ENCODE measurements around the gene LRP1B.
A peak's percentile ranks its signal among the peaks of the same experiment; 100 is the strongest.
"Not testable (repeated sequence)": the region's sequence is repeated elsewhere in the genome, so short reads cannot be mapped to it uniquely, and the experiment has no call there.

Gene LRP1B

GRCh38 chr2:140311905-140312304 is 1818.9 kb downstream of the LRP1B start:
- in situ Hi-C loops (cut with HindIII; ENCODE audit: low pct_unique_long_range_greater_than_20kb, low sequenced_read_pairs): no loop called here
- TF ChIP-seq JUND (IDR thresholded peaks at IDR 0.05; ENCODE audit: low read depth): no peak

GRCh38 chr2:140308706-140309105 is 1822.1 kb downstream of the LRP1B start:
- TF ChIP-seq JUND (IDR thresholded peaks at IDR 0.05; ENCODE audit: low read depth): no peak
- in situ Hi-C loops (cut with HindIII; ENCODE audit: low pct_unique_long_range_greater_than_20kb, low sequenced_read_pairs): no loop called here
- no peak for DNase-seq (ENCODE audit: low read depth in 1 of 2, low spot score in 1 of 2)

More at GRCh38 chr2:140311905-140312304, 1818.9 kb downstream of the LRP1B start:
- DNase-seq (ENCODE audit: low read depth in 1 of 2, low spot score in 1 of 2): no peak

GRCh38 chr2:140307532-140307931 is 1823.3 kb downstream of the LRP1B start:
- in situ Hi-C loops (cut with HindIII; ENCODE audit: low pct_unique_long_range_greater_than_20kb, low sequenced_read_pairs): no loop called here
- no peak for DNase-seq (ENCODE audit: low read depth in 1 of 2, low spot score in 1 of 2)
- no peak for TF ChIP-seq JUND (IDR thresholded peaks at IDR 0.05; ENCODE audit: low read depth)

GRCh38 chr2:140295767-140296166 is 1835.0 kb downstream of the LRP1B start:
- TF ChIP-seq JUND (IDR thresholded peaks at IDR 0.05; ENCODE audit: low read depth): no peak
- DNase-seq (ENCODE audit: low read depth in 1 of 2, low spot score in 1 of 2): no peak

GRCh38 chr2:140288726-140289125 is 1842.1 kb downstream of the LRP1B start:
- in situ Hi-C loops (cut with HindIII; ENCODE audit: low pct_unique_long_range_greater_than_20kb, low sequenced_read_pairs): no loop called here
- no peak for DNase-seq (ENCODE audit: low read depth in 1 of 2, low spot score in 1 of 2)
- no peak for TF ChIP-seq JUND (IDR thresholded peaks at IDR 0.05; ENCODE audit: low read depth)

More at GRCh38 chr2:140295767-140296166, 1835.0 kb downstream of the LRP1B start:
- in situ Hi-C loops (cut with HindIII; ENCODE audit: low pct_unique_long_range_greater_than_20kb, low sequenced_read_pairs): no loop called here

GRCh38 chr2:140288213-140288612 is 1842.6 kb downstream of the LRP1B start:
- no peak for DNase-seq (ENCODE audit: low read depth in 1 of 2, low spot score in 1 of 2)
- in situ Hi-C loops (cut with HindIII; ENCODE audit: low pct_unique_long_range_greater_than_20kb, low sequenced_read_pairs): no loop called here
- no peak for TF ChIP-seq JUND (IDR thresholded peaks at IDR 0.05; ENCODE audit: low read depth)

GRCh38 chr2:140286377-140286776 is 1844.4 kb downstream of the LRP1B start:
- TF ChIP-seq JUND (IDR thresholded peaks at IDR 0.05; ENCODE audit: low read depth): no peak
- in situ Hi-C loops (cut with HindIII; ENCODE audit: low pct_unique_long_range_greater_than_20kb, low sequenced_read_pairs): no loop called here
- no peak for DNase-seq (ENCODE audit: low read depth in 1 of 2, low spot score in 1 of 2)

- in situ Hi-C loops (cut with HindIII; ENCODE audit: low pct_unique_long_range_greater_than_20kb, low sequenced_read_pairs); DNase-seq (ENCODE audit: low read depth in 1 of 2, low spot score in 1 of 2): not testable (repeated sequence)
Measured at GRCh38 chr2:140277344-140277743, 1853.5 kb downstream of the LRP1B start.

GRCh38 chr2:140276661-140277060 is 1854.2 kb downstream of the LRP1B start:
- in situ Hi-C loops (cut with HindIII; ENCODE audit: low pct_unique_long_range_greater_than_20kb, low sequenced_read_pairs): no loop called here
- no peak for DNase-seq (ENCODE audit: low read depth in 1 of 2, low spot score in 1 of 2)
- TF ChIP-seq JUND (IDR thresholded peaks at IDR 0.05; ENCODE audit: low read depth): no peak

GRCh38 chr2:140275427-140275826 is 1855.4 kb downstream of the LRP1B start:
- no peak for TF ChIP-seq JUND (IDR thresholded peaks at IDR 0.05; ENCODE audit: low read depth)
- peak in 1 of 2 experiments; percentile 36 for DNase-seq (ENCODE audit: low read depth in 1 of 2, low spot score in 1 of 2)
- in situ Hi-C loops (cut with HindIII; ENCODE audit: low pct_unique_long_range_greater_than_20kb, low sequenced_read_pairs): no loop called here

GRCh38 chr2:140274891-140275290 is 1855.9 kb downstream of the LRP1B start:
- peak in 1 of 2 experiments; percentile 31 for DNase-seq (ENCODE audit: low read depth in 1 of 2, low spot score in 1 of 2)
- no peak for TF ChIP-seq JUND (IDR thresholded peaks at IDR 0.05; ENCODE audit: low read depth)
- in situ Hi-C loops (cut with HindIII; ENCODE audit: low pct_unique_long_range_greater_than_20kb, low sequenced_read_pairs): no loop called here

- in situ Hi-C loops (cut with HindIII; ENCODE audit: low pct_unique_long_range_greater_than_20kb, low sequenced_read_pairs): no loop called here
- DNase-seq (ENCODE audit: low read depth in 1 of 2, low spot score in 1 of 2): no peak
- no peak for TF ChIP-seq JUND (IDR thresholded peaks at IDR 0.05; ENCODE audit: low read depth)
Measured at GRCh38 chr2:140273958-140274357, 1856.9 kb downstream of the LRP1B start.

GRCh38 chr2:140273408-140273807 is 1857.4 kb downstream of the LRP1B start:
- no peak for DNase-seq (ENCODE audit: low read depth in 1 of 2, low spot score in 1 of 2)
- TF ChIP-seq JUND (IDR thresholded peaks at IDR 0.05; ENCODE audit: low read depth): no peak
- in situ Hi-C loops (cut with HindIII; ENCODE audit: low pct_unique_long_range_greater_than_20kb, low sequenced_read_pairs): no loop called here

GRCh38 chr2:140270224-140270623 is 1860.6 kb downstream of the LRP1B start:
- no peak for DNase-seq (ENCODE audit: low read depth in 1 of 2, low spot score in 1 of 2)
- no peak for TF ChIP-seq JUND (IDR thresholded peaks at IDR 0.05; ENCODE audit: low read depth)
- in situ Hi-C loops (cut with HindIII; ENCODE audit: low pct_unique_long_range_greater_than_20kb, low sequenced_read_pairs): no loop called here

All from T47D (cell line).